HepG2 (cell line): ENCODE results near the gene SS18L1. TPM values are rescaled to one million over a fixed set of nuclear protein-coding genes. Genes with fewer than 3 reads are reported as not detected.

Experiments used
- BCL6 ChIP-seq: IDR thresholded peaks from 2 replicates; pipeline ENCODE4 v1.6.1; 2016; ENCODE audit warnings: missing genetic modification reagents, missing compliant biosample characterization
- EED ChIP-seq: sonication (generic); formaldehyde crosslinking; IDR thresholded peaks from 2 replicates; pipeline ENCODE4 v1.5.0; 2020; ENCODE audit warnings: mild to moderate bottlenecking, missing genetic modification reagents
- HOXA3 ChIP-seq: sonication (generic); formaldehyde crosslinking; IDR thresholded peaks from 2 replicates; pipeline ENCODE4 v1.5.0; 2020; ENCODE audit warnings: missing genetic modification reagents
- SNAI1 ChIP-seq: sonication (generic); formaldehyde crosslinking; IDR thresholded peaks from 2 replicates; pipeline ENCODE4 v1.5.0; 2020; ENCODE audit warnings: mild to moderate bottlenecking, missing genetic modification reagents, borderline replicate concordance
- THAP8 ChIP-seq: sonication (generic); formaldehyde crosslinking; IDR thresholded peaks from 2 replicates; pipeline ENCODE4 v1.5.1; 2020; ENCODE audit warnings: missing genetic modification reagents, mild to moderate bottlenecking, borderline replicate concordance
- ZBTB21 ChIP-seq: sonication (generic); formaldehyde crosslinking; IDR thresholded peaks from 2 replicates; pipeline ENCODE4 v1.4.0; 2020; ENCODE audit warnings: missing genetic modification reagents
- ZNF18 ChIP-seq: sonication (generic); formaldehyde crosslinking; IDR thresholded peaks from 2 replicates; pipeline ENCODE4 v1.8.0; 2022; ENCODE audit warnings: mild to moderate bottlenecking, missing genetic modification reagents; ENCODE audit not compliant: insufficient replicate concordance
- ZNF556 ChIP-seq: sonication (generic); formaldehyde crosslinking; IDR thresholded peaks from 2 replicates; pipeline ENCODE4 v1.4.0; 2020; ENCODE audit warnings: mild to moderate bottlenecking, missing genetic modification reagents, borderline replicate concordance
- ZNF646 ChIP-seq: sonication (generic); formaldehyde crosslinking; IDR thresholded peaks from 2 replicates; pipeline ENCODE4 v1.9.0; 2021; ENCODE audit warnings: mild to moderate bottlenecking, missing genetic modification reagents
- ZSCAN29 ChIP-seq: sonication (generic); formaldehyde crosslinking; conservative IDR thresholded peaks from 2 replicates; pipeline ENCODE4 v1.4.0; 2020; ENCODE audit warnings: mild to moderate bottlenecking, missing genetic modification reagents
- polyA plus RNA-seq, 8 experiments: library from polyadenylated mRNA; depleted of rRNA in 3 of 8; stranded (reverse) in 7 of 8; unstranded in 1 of 8; fragments of >200 nt; fragmentation: Illumina TruSeq in 4 of 8; extraction: Trizol in 4 of 8; gene quantifications; 2 replicates each; pipeline versions ENCODE4 v1.2.1 to v1.2.3, GENCODE V29; 2011 to 2016; ENCODE audit warnings: low read depth in 4 of 8, missing spikeins in 1 of 8, mixed read lengths in 1 of 8; ENCODE audit not compliant: insufficient read depth in 1 of 8
- total RNA-seq, 5 experiments: library from RNA; depleted of rRNA; stranded (reverse); fragments of >200 nt; fragmentation: Illumina TruSeq; extraction: Trizol; gene quantifications; 2 replicates each; pipeline ENCODE4 v1.2.3, GENCODE V29; 2016; ENCODE audit warnings: low read depth in 1 of 5
- TF ChIP-seq, protein P1 (sequence below): sonication (generic); formaldehyde crosslinking; IDR thresholded peaks from 2 replicates; pipeline ENCODE4 v1.8.1; 2023; ENCODE audit warnings: mild to moderate bottlenecking, missing genetic modification reagents
- TF ChIP-seq, protein P2 (sequence below): sonication (generic); formaldehyde crosslinking; IDR thresholded peaks from 2 replicates; pipeline ENCODE4 v1.4.0; 2020; ENCODE audit warnings: missing genetic modification reagents, borderline replicate concordance
- TF ChIP-seq, protein P3 (sequence below): sonication (generic); formaldehyde crosslinking; IDR thresholded peaks from 2 replicates; pipeline ENCODE4 v1.5.1; 2020; ENCODE audit warnings: mild to moderate bottlenecking, missing genetic modification reagents

Gene SS18L1
- total and polyA plus RNA-seq, 2 of the 13 experiments (the other 11 are each of a cell fraction or from before 2014, with no cell fraction given), result 17.8 to 27.6 TPM

DNA sequence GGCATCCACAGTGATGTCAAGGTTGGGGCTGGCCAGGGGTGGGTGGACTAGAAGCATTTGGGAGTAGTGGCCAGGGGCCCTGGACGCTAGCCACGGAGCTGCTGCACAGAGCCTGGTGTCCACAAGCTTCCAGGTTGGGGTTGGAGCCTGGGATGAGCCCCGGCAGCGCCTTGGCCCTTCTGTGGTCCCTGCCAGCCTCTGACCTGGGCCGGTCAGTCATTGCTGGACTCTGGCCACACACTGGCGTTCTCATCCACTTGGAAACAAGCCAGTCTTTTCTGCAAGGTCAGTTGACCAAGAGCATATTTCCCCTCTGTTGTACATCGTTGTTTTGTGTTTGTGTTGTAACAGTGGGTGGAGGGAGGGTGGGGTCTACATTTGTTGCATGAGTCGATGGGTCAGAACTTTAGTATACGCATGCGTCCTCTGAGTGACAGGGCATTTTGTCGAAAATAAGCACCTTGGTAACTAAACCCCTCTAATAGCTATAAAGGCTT, 8.8 kb upstream of the SS18L1 start (continued):
- TF ChIP-seq, protein P1, sequence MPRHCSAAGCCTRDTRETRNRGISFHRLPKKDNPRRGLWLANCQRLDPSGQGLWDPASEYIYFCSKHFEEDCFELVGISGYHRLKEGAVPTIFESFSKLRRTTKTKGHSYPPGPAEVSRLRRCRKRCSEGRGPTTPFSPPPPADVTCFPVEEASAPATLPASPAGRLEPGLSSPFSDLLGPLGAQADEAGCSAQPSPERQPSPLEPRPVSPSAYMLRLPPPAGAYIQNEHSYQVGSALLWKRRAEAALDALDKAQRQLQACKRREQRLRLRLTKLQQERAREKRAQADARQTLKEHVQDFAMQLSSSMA (CRISPR knock-in tag), result peak; percentile 63; the same call in 1 of the 2 replicates
- TF ChIP-seq ZSCAN29 (no peak), BCL6 (CRISPR knock-in tag) (peak; percentile 67), ZNF646 (CRISPR knock-in tag) (peak; percentile 86; the same call in 1 of the 2 replicates), HOXA3 (CRISPR knock-in tag) (peak; percentile 56; the same call in 1 of the 2 replicates), THAP8 (CRISPR knock-in tag) (no peak), ZNF556 (CRISPR knock-in tag) (peak; percentile 75; the same call in 1 of the 2 replicates), SNAI1 (CRISPR knock-in tag) (no peak), ZNF18 (CRISPR knock-in tag) (no peak), ZBTB21 (no peak), EED (CRISPR knock-in tag) (no peak)
- TF ChIP-seq, protein P2, sequence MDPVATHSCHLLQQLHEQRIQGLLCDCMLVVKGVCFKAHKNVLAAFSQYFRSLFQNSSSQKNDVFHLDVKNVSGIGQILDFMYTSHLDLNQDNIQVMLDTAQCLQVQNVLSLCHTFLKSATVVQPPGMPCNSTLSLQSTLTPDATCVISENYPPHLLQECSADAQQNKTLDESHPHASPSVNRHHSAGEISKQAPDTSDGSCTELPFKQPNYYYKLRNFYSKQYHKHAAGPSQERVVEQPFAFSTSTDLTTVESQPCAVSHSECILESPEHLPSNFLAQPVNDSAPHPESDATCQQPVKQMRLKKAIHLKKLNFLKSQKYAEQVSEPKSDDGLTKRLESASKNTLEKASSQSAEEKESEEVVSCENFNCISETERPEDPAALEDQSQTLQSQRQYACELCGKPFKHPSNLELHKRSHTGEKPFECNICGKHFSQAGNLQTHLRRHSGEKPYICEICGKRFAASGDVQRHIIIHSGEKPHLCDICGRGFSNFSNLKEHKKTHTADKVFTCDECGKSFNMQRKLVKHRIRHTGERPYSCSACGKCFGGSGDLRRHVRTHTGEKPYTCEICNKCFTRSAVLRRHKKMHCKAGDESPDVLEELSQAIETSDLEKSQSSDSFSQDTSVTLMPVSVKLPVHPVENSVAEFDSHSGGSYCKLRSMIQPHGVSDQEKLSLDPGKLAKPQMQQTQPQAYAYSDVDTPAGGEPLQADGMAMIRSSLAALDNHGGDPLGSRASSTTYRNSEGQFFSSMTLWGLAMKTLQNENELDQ (CRISPR knock-in tag), result no peak
- TF ChIP-seq, protein P3, sequence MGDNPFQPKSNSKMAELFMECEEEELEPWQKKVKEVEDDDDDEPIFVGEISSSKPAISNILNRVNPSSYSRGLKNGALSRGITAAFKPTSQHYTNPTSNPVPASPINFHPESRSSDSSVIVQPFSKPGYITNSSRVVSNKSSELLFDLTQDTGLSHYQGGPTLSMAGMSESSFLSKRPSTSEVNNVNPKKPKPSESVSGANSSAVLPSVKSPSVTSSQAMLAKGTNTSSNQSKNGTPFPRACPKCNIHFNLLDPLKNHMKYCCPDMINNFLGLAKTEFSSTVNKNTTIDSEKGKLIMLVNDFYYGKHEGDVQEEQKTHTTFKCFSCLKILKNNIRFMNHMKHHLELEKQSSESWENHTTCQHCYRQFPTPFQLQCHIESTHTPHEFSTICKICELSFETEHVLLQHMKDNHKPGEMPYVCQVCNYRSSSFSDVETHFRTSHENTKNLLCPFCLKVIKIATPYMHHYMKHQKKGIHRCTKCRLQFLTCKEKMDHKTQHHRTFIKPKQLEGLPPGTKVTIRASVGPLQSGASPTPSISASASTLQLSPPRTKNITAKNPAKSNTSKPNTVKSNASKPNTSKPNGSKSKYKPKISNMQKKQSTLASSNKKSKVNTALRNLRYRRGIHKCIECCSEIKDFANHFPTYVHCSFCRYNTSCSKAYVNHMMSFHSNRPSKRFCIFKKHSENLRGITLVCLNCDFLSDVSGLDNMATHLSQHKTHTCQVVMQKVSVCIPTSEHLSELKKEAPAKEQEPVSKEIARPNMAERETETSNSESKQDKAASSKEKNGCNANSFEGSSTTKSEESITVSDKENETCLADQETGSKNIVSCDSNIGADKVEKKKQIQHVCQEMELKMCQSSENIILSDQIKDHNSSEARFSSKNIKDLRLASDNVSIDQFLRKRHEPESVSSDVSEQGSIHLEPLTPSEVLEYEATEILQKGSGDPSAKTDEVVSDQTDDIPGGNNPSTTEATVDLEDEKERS (CRISPR knock-in tag), result no peak
